Measurements from ENCODE around the gene CYB5B.

Gene CYB5B

GRCh38 chr16:69465083-69465721 is 40.8 kb downstream of the CYB5B start:
- no peak overlapping the region for H3K4me3 ChIP-seq (ENCODE audit: low read depth, low read length)
- DNase-seq (ENCODE audit: low read depth) = peak; percentile 15

GRCh38 chr16:69465881-69466280 is 41.5 kb downstream of the CYB5B start:
- in situ Hi-C loops (cut with HindIII; ENCODE audit: low sequenced_read_pairs) = no loop called here
- TF ChIP-seq CTCF (IDR thresholded peaks at IDR 0.05; ENCODE audit: low read depth, low read length, missing control alignments) = no peak
- no peak for DNase-seq (ENCODE audit: low read depth)
- H3K4me3 ChIP-seq (ENCODE audit: low read depth, low read length) = no peak overlapping the region

More at GRCh38 chr16:69465083-69465721, 40.8 kb downstream of the CYB5B start:
- TF ChIP-seq CTCF (IDR thresholded peaks at IDR 0.05; ENCODE audit: low read depth, low read length, missing control alignments) = peak; percentile 19
- in situ Hi-C loops (cut with HindIII; ENCODE audit: low sequenced_read_pairs) = no loop called here

- no peak for TF ChIP-seq CTCF (IDR thresholded peaks at IDR 0.05; ENCODE audit: low read depth, low read length, missing control alignments)
- no peak for DNase-seq (ENCODE audit: low read depth)
- in situ Hi-C loops (cut with HindIII; ENCODE audit: low sequenced_read_pairs) = no loop called here
- H3K4me3 ChIP-seq (ENCODE audit: low read depth, low read length) = no peak overlapping the region
These were observed 42.1 kb downstream of the CYB5B start for GRCh38 chr16:69466547-69466946.

GRCh38 chr16:69467080-69467479 is 42.7 kb downstream of the CYB5B start:
- in situ Hi-C loops (cut with HindIII; ENCODE audit: low sequenced_read_pairs) = no loop called here
- DNase-seq (ENCODE audit: low read depth) = no peak
- no peak overlapping the region for H3K4me3 ChIP-seq (ENCODE audit: low read depth, low read length)
- TF ChIP-seq CTCF (IDR thresholded peaks at IDR 0.05; ENCODE audit: low read depth, low read length, missing control alignments) = no peak

GRCh38 chr16:69467531-69468204 is 43.2 kb downstream of the CYB5B start:
- H3K4me3 ChIP-seq (ENCODE audit: low read depth, low read length) = no peak overlapping the region
- TF ChIP-seq CTCF (IDR thresholded peaks at IDR 0.05; ENCODE audit: low read depth, low read length, missing control alignments) = no peak
- in situ Hi-C loops (cut with HindIII; ENCODE audit: low sequenced_read_pairs) = no loop called here
- DNase-seq (ENCODE audit: low read depth) = no peak

GRCh38 chr16:69469807-69470561 is 45.6 kb downstream of the CYB5B start:
- no peak for DNase-seq (ENCODE audit: low read depth)
- in situ Hi-C loops (cut with HindIII; ENCODE audit: low sequenced_read_pairs) = no loop called here
- no peak for TF ChIP-seq CTCF (IDR thresholded peaks at IDR 0.05; ENCODE audit: low read depth, low read length, missing control alignments)
- no peak overlapping the region for H3K4me3 ChIP-seq (ENCODE audit: low read depth, low read length)
